NCI-H2196 (cell line): ENCODE measurements around the gene FSD1L.
"Not testable (repeated sequence)": the region's sequence is repeated elsewhere in the genome, so short reads cannot be mapped to it uniquely, and the experiment has no call there.

Experiments used
- DNase-seq: peaks from one replicate; lab custom pipeline; 2025; ENCODE audit not compliant: unreplicated experiment; lab: John Stamatoyannopoulos, UW

FSD1L gene

GRCh38 chr9:105554042-105554441, 106.2 kb downstream of the FSD1L start:
- DNase-seq, result no peak

- DNase-seq, result peak; percentile 82
These were observed 110.2 kb downstream of the FSD1L start, which contains the start of gene FKTN for GRCh38 chr9:105557804-105558610. Gene FKTN (plus strand): TSS chr9:105558131. CDS start chr9:105575033, 16,902 bp downstream.

DNA sequence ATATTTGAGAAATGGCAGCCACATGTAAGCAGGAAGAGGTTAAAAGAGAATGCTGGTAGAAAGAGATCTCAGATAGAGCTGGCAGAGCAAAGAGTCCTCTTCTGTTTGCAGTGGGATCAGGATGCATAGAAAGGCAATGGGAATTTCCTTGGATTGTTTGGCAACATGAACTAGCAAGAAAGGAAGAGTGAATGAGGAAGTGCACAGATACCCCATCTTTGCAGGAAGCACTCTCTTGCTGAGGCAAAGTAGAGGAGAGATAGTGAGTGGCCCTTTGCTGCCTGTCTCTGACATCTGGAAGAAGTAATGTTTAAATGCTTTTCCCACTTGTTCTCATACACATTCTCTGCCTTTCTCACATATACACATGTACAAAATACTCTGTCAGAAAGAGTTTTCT, 124.6 kb downstream of the FSD1L start:
- no peak for DNase-seq

DNA sequence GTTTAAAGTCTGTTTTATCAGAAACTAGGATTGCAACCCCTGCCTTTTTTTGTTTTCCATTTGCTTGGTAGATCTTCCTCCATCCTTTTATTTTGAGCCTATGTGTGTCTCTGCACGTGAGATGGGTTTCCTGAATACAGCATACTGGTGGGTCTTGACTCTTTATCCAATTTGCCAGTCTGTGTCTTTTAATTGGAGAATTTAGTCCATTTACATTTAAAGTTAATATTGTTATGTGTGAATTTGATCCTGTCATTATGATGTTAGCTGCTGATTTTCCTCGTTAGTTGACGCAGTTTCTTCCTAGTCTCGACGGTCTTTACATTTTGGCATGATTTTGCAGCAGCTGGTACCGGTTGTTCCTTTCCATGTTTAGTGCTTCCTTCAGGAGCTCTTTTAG, 132.1 kb downstream of the FSD1L start:
- not testable (repeated sequence) for DNase-seq

DNA sequence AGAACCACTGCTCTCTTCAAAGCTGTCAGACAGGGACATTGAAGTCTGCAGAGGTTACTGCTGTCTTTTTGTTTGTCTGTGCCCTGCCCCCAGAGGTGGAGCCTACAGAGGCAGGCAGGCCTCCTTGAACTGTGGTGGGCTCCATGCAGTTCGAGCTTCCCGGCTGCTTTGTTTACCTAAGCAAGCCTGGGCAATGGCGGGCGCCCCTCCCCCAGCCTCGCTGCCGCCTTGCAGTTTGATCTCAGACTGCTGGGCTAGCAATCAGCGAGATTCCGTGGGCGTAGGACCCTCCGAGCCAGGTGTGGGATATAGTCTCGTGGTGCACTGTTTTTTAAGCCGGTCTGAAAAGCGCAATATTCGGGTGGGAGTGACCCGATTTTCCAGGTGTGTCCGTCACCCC, 133.7 kb downstream of the FSD1L start:
- not testable (repeated sequence) for DNase-seq

DNA sequence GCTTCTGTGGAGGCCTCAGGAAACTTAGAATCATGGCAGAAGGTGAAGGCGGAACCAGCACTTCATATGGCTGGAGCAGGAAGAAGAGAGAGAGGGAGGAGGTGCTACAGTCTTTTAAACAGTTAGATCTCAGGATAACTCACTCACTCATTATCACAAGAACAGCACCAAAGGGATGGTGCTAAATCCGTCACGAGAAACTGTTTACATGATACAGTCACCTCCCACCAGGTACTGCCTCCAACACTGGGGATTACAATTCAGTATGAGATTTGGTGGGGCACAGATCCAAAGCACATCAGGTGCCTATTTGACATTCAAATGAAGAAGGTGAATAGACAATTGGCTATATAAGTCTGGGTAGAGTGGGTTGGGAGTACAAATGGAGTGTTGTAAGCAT, 145.3 kb downstream of the FSD1L start:
- no peak for DNase-seq
